ENCODE data around the gene R3HDM2.
A peak's percentile ranks its signal among the peaks of the same experiment; 100 is the strongest.

Gene R3HDM2

DNA sequence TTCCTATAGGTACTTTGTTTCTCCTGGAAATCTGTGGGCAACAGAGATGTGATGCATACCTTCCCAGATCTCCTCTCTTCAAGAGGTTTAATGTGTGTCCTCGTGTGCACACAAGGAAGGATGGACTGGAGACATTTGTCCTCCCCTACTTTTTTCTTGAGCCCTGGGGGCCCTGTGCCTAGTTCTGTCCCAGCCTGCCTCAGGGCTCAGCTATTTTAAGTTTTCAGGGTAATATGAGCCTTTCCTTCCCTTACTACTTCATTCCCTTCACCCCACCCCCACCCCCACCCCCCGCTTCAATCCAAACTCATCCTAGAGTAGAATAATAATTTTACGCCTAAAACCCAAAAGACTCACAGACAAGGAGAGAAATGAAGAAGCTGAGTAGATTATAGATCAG, 180.3 kb downstream of the R3HDM2 start:
- Histone ChIP-seq H3K9me3 (ENCODE audit: low read length) (no peaks in the 10 kb centered on the region), H3K9ac (ENCODE audit: low read length) (no peak overlapping the region), H3K27ac (ENCODE audit: low read depth, low read length) (no peak overlapping the region), H3K36me3 (ENCODE audit: insufficient read depth, low read length) (peaks cover 6% of the 10 kb centered on the region), H3K4me1 (ENCODE audit: insufficient read depth, low read length) (no peaks in the 10 kb centered on the region), H3K27me3 (ENCODE audit: control insufficient read depth in 1 of 2, insufficient read depth in 2 of 2, low read length in 2 of 2) (peaks cover 4 to 8% of the 10 kb centered on the region in 2 donors), H3K4me3 (ENCODE audit: low read depth in 1 of 2, low read length in 2 of 2) (no peak overlapping the region)

DNA sequence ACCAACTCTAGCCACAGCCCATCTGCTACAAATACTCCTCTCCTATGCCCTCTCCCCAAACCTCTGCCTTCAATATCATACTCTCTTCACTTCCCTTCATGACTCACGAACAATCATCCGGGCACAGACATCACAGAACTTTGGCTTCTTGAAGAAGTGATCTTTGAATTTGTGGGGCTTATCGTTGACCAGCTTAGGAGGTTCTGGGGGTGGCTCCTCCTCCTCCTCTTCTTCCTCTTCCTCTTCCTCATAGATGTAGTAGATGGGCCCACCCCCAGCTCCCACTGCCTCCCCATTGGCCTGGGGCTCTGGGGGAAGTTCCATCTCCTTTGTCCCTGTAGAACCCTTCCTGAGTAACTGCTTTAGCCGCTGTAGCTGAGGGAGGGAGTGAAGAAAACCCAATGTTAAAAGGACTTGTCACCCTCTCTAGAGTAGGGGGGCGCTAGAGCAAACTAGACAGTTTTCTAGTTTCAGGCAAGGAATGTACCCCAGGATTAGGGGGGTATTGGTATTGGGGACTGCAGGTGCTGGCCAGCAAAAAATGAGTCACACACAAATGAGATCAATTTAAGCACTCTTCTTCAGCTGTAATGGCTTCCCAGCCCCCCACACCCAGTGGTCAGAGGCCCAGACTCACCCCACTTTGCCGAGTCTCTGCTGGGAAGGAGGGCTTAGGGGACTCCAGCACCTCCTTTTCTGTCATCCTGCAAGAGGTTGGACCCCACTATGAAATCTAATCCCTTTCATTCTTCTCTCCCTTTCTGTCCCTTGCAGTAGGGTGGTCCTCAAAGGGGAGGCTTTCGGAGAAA, 181.7 kb downstream of the R3HDM2 start:
- no peaks in the 10 kb centered on the region for H3K4me1 ChIP-seq (ENCODE audit: insufficient read depth, low read length)
- H3K4me3 ChIP-seq (ENCODE audit: low read depth in 1 of 2, low read length in 2 of 2), result no peak overlapping the region
- no peaks in the 10 kb centered on the region for H3K9me3 ChIP-seq (ENCODE audit: low read length)

DNA sequence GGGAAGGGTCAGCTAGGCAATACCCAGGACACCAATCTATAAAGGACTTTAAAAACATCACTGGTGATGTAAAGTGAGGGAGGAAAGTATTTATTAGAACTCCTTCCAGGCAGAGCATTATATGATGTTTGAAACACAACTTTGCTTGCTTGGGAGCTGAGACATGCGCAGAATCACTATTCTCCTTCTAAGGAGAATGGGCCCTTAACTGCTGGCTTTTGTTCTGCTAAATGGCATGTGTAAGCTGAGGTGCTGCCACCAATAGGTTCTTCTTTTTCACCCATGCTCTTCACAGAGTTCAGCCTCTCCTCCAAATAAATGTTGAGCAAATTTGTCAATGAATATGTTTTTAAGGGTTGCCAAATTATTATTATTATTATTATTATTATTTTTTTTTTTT, 183.8 kb downstream of the R3HDM2 start:
- no peaks in the 10 kb centered on the region for H3K9me3 ChIP-seq (ENCODE audit: low read length)
- no peak overlapping the region for H3K27ac ChIP-seq (ENCODE audit: low read depth, low read length)
- no peak overlapping the region for H3K4me3 ChIP-seq (ENCODE audit: low read depth in 1 of 2, low read length in 2 of 2)
- H3K27me3 ChIP-seq (ENCODE audit: control insufficient read depth in 1 of 2, insufficient read depth in 2 of 2, low read length in 2 of 2), result peaks cover 36 to 38% of the 10 kb centered on the region in 2 donors
- no peak overlapping the region for H3K9ac ChIP-seq (ENCODE audit: low read length)
- H3K36me3 ChIP-seq (ENCODE audit: insufficient read depth, low read length), result no peaks in the 10 kb centered on the region
- H3K4me1 ChIP-seq (ENCODE audit: insufficient read depth, low read length), result peaks cover 16% of the 10 kb centered on the region

More for the DNA sequence above, 181.7 kb downstream of the R3HDM2 start:
- H3K9ac ChIP-seq (ENCODE audit: low read length), result no peak overlapping the region
- no peak overlapping the region for H3K27ac ChIP-seq (ENCODE audit: low read depth, low read length)
- H3K36me3 ChIP-seq (ENCODE audit: insufficient read depth, low read length), result no peaks in the 10 kb centered on the region
- peaks cover 16 to 17% of the 10 kb centered on the region in 2 donors for H3K27me3 ChIP-seq (ENCODE audit: control insufficient read depth in 1 of 2, insufficient read depth in 2 of 2, low read length in 2 of 2)

DNA sequence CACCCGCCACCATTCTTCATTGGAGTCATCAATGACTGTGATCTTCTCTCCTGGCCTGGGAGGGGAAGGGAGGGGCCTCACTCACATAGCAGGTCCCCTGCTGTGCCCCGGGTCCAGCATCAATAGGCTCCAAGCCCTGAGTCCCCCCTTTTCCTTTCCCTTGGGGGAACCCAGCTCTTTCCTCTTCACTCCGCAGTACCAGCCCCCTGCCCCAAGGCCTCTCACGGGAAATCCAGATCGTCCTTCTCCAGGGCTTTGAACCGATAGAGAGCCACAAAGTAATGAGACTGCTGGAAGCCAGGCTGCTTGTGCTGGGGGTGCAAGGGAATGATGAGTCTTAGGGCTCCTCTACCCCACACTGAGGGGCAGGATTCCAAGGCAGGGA, 186.5 kb downstream of the R3HDM2 start:
- H3K27ac ChIP-seq (ENCODE audit: low read depth, low read length), result no peak overlapping the region
- H3K36me3 ChIP-seq (ENCODE audit: insufficient read depth, low read length), result no peaks in the 10 kb centered on the region
- H3K4me3 ChIP-seq (ENCODE audit: low read depth in 1 of 2, low read length in 2 of 2), result no peak overlapping the region
- H3K4me1 ChIP-seq (ENCODE audit: insufficient read depth, low read length), result peaks cover 39% of the 10 kb centered on the region
- peaks cover 61 to 64% of the 10 kb centered on the region in 2 donors for H3K27me3 ChIP-seq (ENCODE audit: control insufficient read depth in 1 of 2, insufficient read depth in 2 of 2, low read length in 2 of 2)
- H3K9ac ChIP-seq (ENCODE audit: low read length), result no peak overlapping the region
- no peaks in the 10 kb centered on the region for H3K9me3 ChIP-seq (ENCODE audit: low read length)

DNA sequence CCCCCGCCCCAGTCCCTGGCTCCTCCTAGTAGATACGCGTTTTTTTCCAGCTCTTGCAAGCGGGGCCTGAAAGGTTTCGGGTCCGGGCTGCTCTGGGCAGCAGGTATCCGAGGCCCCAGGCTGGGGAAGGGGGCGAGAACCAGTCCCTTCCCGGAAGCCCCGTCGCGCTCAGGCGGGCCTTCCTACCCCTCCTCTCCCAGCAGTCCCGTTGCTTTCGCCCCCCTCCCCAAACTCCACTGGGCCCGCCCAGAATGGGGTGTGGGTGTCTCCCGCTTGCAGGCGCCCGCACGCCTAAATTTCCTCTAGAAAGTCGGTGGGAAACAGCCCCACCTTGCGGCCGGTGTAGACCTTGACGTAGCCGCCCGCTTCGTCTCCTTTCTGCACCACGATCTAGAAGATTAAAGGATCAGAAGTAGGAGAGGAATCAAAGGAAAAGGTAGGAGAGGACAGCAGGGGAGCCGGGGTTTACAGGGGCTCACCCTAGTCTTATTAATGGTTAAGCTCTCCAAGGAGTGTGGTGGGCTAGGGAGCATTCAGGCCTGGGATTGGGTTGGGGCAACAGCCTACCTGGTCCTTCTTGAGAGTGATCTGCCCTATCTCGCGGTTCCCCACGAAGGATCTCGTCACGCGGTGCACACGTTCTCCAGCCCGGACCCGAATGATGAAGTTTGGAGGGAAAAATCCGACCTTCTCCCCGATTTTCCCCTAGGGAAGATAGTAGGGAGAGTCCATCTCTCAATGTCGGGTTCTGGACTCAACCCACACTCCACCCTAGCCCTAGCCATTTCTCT, 187.1 kb downstream of the R3HDM2 start:
- Histone ChIP-seq H3K4me3 (ENCODE audit: low read depth in 1 of 2, low read length in 2 of 2) (no peak overlapping the region), H3K4me1 (ENCODE audit: insufficient read depth, low read length) (peaks cover 42% of the 10 kb centered on the region), H3K9ac (ENCODE audit: low read length) (no peak overlapping the region), H3K27ac (ENCODE audit: low read depth, low read length) (no peak overlapping the region), H3K27me3 (ENCODE audit: control insufficient read depth in 1 of 2, insufficient read depth in 2 of 2, low read length in 2 of 2) (peaks cover 62 to 68% of the 10 kb centered on the region in 2 donors), H3K9me3 (ENCODE audit: low read length) (no peaks in the 10 kb centered on the region), H3K36me3 (ENCODE audit: insufficient read depth, low read length) (no peaks in the 10 kb centered on the region)

DNA sequence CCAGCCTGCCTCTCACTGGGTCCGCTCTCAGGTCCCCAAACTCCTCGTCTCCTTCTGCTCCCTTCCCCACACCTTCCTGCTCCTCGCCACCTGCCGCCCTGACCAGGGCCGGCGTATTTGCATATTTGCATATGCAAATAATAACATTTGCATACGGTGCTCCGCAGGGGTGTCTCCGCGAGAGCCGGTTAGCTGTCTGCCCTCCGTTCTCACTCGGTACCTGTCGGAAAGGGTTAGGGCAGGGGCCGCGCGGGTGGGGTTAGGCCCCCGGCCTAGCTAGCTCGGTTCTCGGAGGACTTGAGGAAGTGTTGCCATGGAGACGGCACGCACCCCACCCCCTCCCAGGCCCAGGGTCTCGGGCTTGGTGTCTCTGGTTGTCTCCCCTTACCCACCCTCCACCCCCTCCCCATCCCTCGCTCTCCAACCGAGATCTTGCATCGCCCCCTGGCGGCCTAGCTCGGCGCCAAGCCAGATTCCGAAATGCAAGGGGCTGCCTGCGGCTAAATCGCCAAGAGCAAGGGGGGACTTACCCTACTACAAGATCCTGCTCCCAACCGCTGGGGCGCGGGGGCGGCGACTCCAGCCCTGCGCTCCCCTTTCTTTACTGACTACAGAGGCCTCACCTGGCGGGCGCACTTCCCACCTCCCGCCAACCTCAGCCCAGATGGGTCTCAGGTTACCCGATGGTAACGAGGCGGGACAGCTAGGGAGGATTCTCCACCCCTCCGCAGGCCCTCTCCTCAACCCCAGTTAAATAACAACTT, 188.0 kb downstream of the R3HDM2 start:
- Histone ChIP-seq H3K27ac (ENCODE audit: low read depth, low read length) (no peak overlapping the region), H3K36me3 (ENCODE audit: insufficient read depth, low read length) (no peaks in the 10 kb centered on the region), H3K9ac (ENCODE audit: low read length) (no peak overlapping the region), H3K27me3 (ENCODE audit: control insufficient read depth in 1 of 2, insufficient read depth in 2 of 2, low read length in 2 of 2) (peaks cover 69 to 77% of the 10 kb centered on the region in 2 donors), H3K4me3 (ENCODE audit: low read depth in 1 of 2, low read length in 2 of 2) (no peak overlapping the region), H3K4me1 (ENCODE audit: insufficient read depth, low read length) (peaks cover 50% of the 10 kb centered on the region), H3K9me3 (ENCODE audit: low read length) (no peaks in the 10 kb centered on the region)

DNA sequence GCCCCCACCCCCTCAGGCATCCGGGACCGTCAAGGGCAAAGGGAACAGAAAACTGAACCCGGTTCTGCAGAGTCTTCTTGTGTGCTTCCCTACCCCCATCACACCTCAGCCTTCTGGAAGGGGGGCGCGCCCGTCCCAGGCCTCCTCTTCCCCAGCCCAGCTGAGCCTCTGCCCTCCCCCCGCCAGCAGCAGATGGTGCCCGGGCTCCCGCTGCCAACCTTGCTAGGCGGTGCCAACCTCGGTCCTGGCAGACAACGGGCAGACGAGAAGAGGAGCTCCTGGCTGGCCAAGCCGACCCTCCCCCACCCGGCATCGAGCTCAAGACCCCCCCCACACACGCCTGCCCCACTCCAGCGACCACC, 188.5 kb downstream of the R3HDM2 start:
- Histone ChIP-seq H3K27me3 (ENCODE audit: control insufficient read depth in 1 of 2, insufficient read depth in 2 of 2, low read length in 2 of 2) (peaks cover 75 to 82% of the 10 kb centered on the region in 2 donors), H3K9me3 (ENCODE audit: low read length) (no peaks in the 10 kb centered on the region), H3K36me3 (ENCODE audit: insufficient read depth, low read length) (no peaks in the 10 kb centered on the region), H3K4me3 (ENCODE audit: low read depth in 1 of 2, low read length in 2 of 2) (no peak overlapping the region), H3K9ac (ENCODE audit: low read length) (no peak overlapping the region), H3K27ac (ENCODE audit: low read depth, low read length) (no peak overlapping the region), H3K4me1 (ENCODE audit: insufficient read depth, low read length) (peaks cover 53% of the 10 kb centered on the region)

DNA sequence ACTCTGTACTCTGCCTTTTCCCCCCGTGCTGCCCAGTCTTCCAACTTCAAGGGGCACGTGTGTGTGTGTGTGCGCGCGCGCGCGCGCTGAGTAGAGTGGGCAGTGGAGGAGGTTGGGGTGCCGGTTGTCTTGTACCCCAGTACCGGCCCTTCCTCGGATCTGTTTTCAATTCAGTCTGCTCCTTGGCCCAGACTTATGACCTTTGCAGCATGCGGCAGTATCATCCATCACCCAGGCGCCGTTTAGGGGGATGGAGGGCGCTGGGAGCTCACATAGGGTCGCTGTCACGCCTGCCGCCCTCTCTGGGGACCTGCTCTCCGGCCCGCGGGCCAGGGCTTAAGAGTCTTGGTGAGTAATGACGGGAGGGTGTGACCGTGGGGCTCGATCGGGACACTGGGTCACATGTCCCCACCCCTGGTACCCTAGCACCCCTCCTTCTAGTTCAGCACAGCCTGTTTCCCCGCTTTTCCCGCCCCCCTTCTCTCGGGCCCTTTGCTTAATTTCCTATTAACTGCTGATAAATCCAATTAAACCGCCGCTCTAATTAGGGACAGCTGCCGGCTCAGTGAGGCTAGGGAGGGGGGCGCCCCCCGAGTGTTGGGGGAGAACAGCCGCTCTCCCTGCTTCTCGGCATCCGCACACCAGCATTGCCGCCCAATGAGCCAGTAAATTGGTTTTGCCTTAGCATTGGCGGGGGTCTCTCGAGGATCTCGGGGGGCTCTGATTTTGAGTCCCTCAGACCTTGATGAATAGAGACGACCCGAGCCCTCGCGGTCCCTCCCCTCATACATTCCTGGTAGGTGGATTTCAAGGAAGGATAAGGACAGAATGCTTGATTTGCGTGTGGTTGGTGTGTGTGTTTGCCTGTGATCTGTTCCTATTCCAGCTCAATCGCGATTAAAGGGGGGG, 189.2 kb downstream of the R3HDM2 start:
- peaks cover 53% of the 10 kb centered on the region for H3K4me1 ChIP-seq (ENCODE audit: insufficient read depth, low read length)
- no peak overlapping the region for H3K27ac ChIP-seq (ENCODE audit: low read depth, low read length)
- peaks cover 80 to 87% of the 10 kb centered on the region in 2 donors for H3K27me3 ChIP-seq (ENCODE audit: control insufficient read depth in 1 of 2, insufficient read depth in 2 of 2, low read length in 2 of 2)
- no peak overlapping the region for H3K4me3 ChIP-seq (ENCODE audit: low read depth in 1 of 2, low read length in 2 of 2)
- H3K36me3 ChIP-seq (ENCODE audit: insufficient read depth, low read length), result no peaks in the 10 kb centered on the region
- H3K9me3 ChIP-seq (ENCODE audit: low read length), result no peaks in the 10 kb centered on the region
- no peak overlapping the region for H3K9ac ChIP-seq (ENCODE audit: low read length)

DNA sequence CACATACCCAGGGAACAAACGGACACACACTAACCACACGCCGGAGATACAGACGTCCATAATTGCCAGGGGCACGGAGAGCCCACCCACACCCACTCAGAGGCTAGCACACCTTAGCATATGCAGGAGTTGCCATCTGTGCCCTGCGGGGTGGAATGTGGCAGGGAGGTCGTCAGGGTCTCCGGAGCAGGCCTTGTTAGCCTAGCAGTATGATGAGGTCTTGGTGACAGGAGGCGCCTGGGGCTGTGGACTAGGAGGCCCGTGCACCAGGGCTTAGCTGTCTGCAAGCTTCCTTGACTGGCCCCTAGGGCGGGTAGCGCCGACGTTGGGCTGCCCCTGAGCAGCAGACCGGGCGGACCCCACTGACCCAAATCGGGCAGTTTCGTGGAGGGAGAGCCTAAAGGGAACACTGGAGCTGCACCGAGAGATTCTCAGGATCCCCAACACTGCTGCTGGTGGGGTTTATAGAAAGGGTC, 189.9 kb downstream of the R3HDM2 start:
- peak overlapping the region in 1 of 2 donors; percentile 68 for H3K4me3 ChIP-seq (ENCODE audit: low read depth in 1 of 2, low read length in 2 of 2)
- H3K9me3 ChIP-seq (ENCODE audit: low read length), result no peaks in the 10 kb centered on the region
- peaks cover 80 to 88% of the 10 kb centered on the region in 2 donors for H3K27me3 ChIP-seq (ENCODE audit: control insufficient read depth in 1 of 2, insufficient read depth in 2 of 2, low read length in 2 of 2)
- H3K4me1 ChIP-seq (ENCODE audit: insufficient read depth, low read length), result peaks cover 53% of the 10 kb centered on the region
- no peak overlapping the region for H3K27ac ChIP-seq (ENCODE audit: low read depth, low read length)
- H3K36me3 ChIP-seq (ENCODE audit: insufficient read depth, low read length), result no peaks in the 10 kb centered on the region
- no peak overlapping the region for H3K9ac ChIP-seq (ENCODE audit: low read length)

DNA sequence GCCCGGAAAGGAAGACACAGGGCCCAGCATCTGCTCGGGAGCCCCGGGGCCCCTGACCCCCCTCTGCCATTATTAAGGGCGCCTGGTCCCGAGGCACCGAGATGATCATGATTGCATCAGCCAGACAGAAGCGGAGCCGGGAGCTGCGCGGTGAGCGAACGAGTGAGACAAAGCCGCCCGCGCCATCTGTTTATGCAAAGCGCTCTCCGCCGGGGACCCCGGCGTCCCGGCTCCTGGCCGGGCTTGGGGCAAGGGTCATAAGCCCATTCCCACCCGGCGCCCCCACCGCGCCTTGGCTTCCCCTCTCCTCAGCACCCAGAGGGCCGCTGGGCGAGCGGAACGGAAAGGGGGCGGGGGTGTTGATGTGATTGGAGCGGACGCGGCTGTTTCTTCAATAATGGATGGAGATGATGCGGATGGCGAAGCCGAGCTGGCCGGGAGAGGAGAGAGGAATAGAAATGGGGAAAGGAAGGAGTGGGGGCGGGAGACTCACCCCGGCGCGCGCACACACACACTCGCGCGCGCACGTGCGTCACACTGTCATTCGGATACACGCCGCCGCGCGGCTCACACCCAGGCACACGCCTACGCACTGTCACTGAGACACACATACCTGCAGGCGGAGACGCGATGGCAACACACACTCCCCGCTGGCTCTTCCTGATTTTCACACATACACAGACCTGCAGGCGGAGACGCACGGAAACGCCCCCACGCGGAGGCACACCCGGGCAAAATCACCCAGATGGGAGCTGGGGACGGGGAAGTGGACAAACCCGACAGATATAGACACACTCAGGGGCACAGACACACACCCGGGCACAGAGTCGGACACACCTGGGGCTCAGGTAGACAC, 190.5 kb downstream of the R3HDM2 start:
- H3K4me1 ChIP-seq (ENCODE audit: insufficient read depth, low read length), result peaks cover 53% of the 10 kb centered on the region
- H3K36me3 ChIP-seq (ENCODE audit: insufficient read depth, low read length), result no peaks in the 10 kb centered on the region
- no peak overlapping the region for H3K9ac ChIP-seq (ENCODE audit: low read length)
- H3K27me3 ChIP-seq (ENCODE audit: control insufficient read depth in 1 of 2, insufficient read depth in 2 of 2, low read length in 2 of 2), result peaks cover 79 to 95% of the 10 kb centered on the region in 2 donors
- no peaks in the 10 kb centered on the region for H3K9me3 ChIP-seq (ENCODE audit: low read length)
- peak overlapping the region; percentile 53 to 68 for H3K4me3 ChIP-seq (ENCODE audit: low read depth in 1 of 2, low read length in 2 of 2)
- no peak overlapping the region for H3K27ac ChIP-seq (ENCODE audit: low read depth, low read length)

Data from muscle layer of colon (tissue), 2 donors.